Endodermal cell (in vitro differentiated cells): ENCODE data around the gene ERO1A. TPM values are rescaled to one million over a fixed set of nuclear protein-coding genes. Genes with fewer than 3 reads are reported as not detected.
A peak's percentile ranks its signal among the peaks of the same experiment; 100 is the strongest.

Experiments used
- DNase-seq: peaks from one replicate; pipeline ENCODE4 v3.0.0-alpha.2; 2017
- H3K27ac ChIP-seq: 2 replicates; pipeline ENCODE4 v1.5.1; 2013; ENCODE audit warnings: mild to moderate bottlenecking, low read depth, low read length, moderate library complexity
- H3K27me3 ChIP-seq: 2 replicates; pipeline ENCODE4 v1.6.1; 2013; ENCODE audit warnings: mild to moderate bottlenecking, low read length, moderate library complexity; ENCODE audit not compliant: insufficient read depth, control insufficient read depth, poor library complexity, severe bottlenecking
- H3K36me3 ChIP-seq: 2 replicates; pipeline ENCODE4 v1.7.0; 2013; ENCODE audit warnings: mild to moderate bottlenecking, low read length, moderate library complexity; ENCODE audit not compliant: control insufficient read depth, insufficient read depth
- H3K4me1 ChIP-seq: one replicate; pipeline ENCODE4 v1.7.0; 2013; ENCODE audit warnings: low read length; ENCODE audit not compliant: control insufficient read depth, insufficient read depth
- H3K4me3 ChIP-seq: 2 replicates; pipeline ENCODE4 v1.5.1; 2013; ENCODE audit warnings: mild to moderate bottlenecking, low read length, moderate library complexity
- H3K9ac ChIP-seq: 2 replicates; pipeline ENCODE4 v1.6.1; 2013; ENCODE audit warnings: mild to moderate bottlenecking, low read length, moderate library complexity; ENCODE audit not compliant: poor library complexity, severe bottlenecking; ENCODE audit errors: extremely low read depth
- H3K9me3 ChIP-seq: 2 replicates; pipeline ENCODE4 v1.6.1; 2013; ENCODE audit warnings: mild to moderate bottlenecking, low read length, moderate library complexity; ENCODE audit not compliant: control insufficient read depth
- H3K27ac Mint-ChIP-seq: 2 replicates; pipeline ENCODE4 v1.8.0; 2020; ENCODE audit warnings: mixed read lengths
- H3K27me3 Mint-ChIP-seq: 2 replicates; pipeline ENCODE4 v1.8.0; 2021; ENCODE audit warnings: mild to moderate bottlenecking, mixed read lengths; ENCODE audit not compliant: insufficient read depth
- H3K36me3 Mint-ChIP-seq: 2 replicates; pipeline ENCODE4 v1.8.0; 2020; ENCODE audit warnings: low read depth, mixed read lengths
- H3K4me1 Mint-ChIP-seq: 2 replicates; pipeline ENCODE4 v1.8.0; 2020; ENCODE audit warnings: mixed read lengths
- H3K4me3 Mint-ChIP-seq: 2 replicates; pipeline ENCODE4 v1.8.0; 2020; ENCODE audit warnings: mild to moderate bottlenecking, moderate library complexity, mixed read lengths
- H3K9me3 Mint-ChIP-seq: 2 replicates; pipeline ENCODE4 v1.8.0; 2020; ENCODE audit warnings: mild to moderate bottlenecking, mixed read lengths
- WGBS, 2 experiments: methylation state at CpG; one replicate each; pipeline versions ENCODE4 v1.1.5 to v1.1.7; 2013; ENCODE audit warnings: missing lambda C conversion rate in 2 of 2, mixed read lengths in 1 of 2; ENCODE audit not compliant: insufficient coverage in 1 of 2, insufficient read length in 1 of 2; 5-methylcytosine and 5-hydroxymethylcytosine counted together
- total RNA-seq, 2 donors: library from RNA; stranded (reverse); fragmentation: NEBNext Ultra II Directional in 1 of 2; extraction: Animal tissue kit (Norgen Biotek cat#: 25700) in 1 of 2; gene quantifications; 2 replicates in 1 of 2; 3 replicates in 1 of 2; pipeline ENCODE4 v1.2.1, GENCODE V29; 2021
- TF ChIP-seq, protein P1 (sequence below): fragments of 200-600 bp; sonication (generic); conservative IDR thresholded peaks from 2 replicates; pipeline ENCODE4 v1.5.0; 2021; ENCODE audit warnings: antibody characterized with exemption, mild to moderate bottlenecking

ERO1A gene
- total RNA-seq, 2 donors from 2014 or later, result 44.5 to 60.8 TPM

DNA sequence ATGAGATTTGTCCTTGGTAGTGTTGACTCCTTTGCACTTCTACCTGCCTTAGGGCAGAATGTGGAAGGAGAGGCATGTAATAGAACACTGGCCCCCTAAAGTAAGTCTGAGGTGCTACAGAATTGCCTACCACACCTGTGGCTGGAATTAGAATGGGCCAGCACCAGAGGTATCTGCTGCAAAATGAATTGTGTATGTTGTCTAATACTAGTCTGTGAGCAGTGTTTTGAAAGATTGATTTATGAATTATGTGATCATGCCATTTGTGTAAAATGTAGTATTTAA lies 28.9 kb upstream of the ERO1A start:
- Histone ChIP-seq H3K27ac (no peak overlapping the region), H3K4me3 (no peak overlapping the region), H3K9ac (no peak overlapping the region), H3K9me3 (no peaks in the 10 kb centered on the region), H3K4me1 (no peaks in the 10 kb centered on the region), H3K36me3 (peaks cover 89% of the 10 kb centered on the region), H3K27me3 (no peaks in the 10 kb centered on the region)
- no peaks in the 10 kb centered on the region for H3K27me3 Mint-ChIP-seq
- no peak for DNase-seq
- no peaks in the 10 kb centered on the region for H3K9me3 Mint-ChIP-seq
- no peak overlapping the region for H3K4me3 Mint-ChIP-seq
- H3K4me1 Mint-ChIP-seq, result peaks cover 5% of the 10 kb centered on the region
- TF ChIP-seq, protein P1, sequence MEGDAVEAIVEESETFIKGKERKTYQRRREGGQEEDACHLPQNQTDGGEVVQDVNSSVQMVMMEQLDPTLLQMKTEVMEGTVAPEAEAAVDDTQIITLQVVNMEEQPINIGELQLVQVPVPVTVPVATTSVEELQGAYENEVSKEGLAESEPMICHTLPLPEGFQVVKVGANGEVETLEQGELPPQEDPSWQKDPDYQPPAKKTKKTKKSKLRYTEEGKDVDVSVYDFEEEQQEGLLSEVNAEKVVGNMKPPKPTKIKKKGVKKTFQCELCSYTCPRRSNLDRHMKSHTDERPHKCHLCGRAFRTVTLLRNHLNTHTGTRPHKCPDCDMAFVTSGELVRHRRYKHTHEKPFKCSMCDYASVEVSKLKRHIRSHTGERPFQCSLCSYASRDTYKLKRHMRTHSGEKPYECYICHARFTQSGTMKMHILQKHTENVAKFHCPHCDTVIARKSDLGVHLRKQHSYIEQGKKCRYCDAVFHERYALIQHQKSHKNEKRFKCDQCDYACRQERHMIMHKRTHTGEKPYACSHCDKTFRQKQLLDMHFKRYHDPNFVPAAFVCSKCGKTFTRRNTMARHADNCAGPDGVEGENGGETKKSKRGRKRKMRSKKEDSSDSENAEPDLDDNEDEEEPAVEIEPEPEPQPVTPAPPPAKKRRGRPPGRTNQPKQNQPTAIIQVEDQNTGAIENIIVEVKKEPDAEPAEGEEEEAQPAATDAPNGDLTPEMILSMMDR, result peak; percentile 48
- peaks cover 77% of the 10 kb centered on the region for H3K36me3 Mint-ChIP-seq
- no peak overlapping the region for H3K27ac Mint-ChIP-seq

DNA sequence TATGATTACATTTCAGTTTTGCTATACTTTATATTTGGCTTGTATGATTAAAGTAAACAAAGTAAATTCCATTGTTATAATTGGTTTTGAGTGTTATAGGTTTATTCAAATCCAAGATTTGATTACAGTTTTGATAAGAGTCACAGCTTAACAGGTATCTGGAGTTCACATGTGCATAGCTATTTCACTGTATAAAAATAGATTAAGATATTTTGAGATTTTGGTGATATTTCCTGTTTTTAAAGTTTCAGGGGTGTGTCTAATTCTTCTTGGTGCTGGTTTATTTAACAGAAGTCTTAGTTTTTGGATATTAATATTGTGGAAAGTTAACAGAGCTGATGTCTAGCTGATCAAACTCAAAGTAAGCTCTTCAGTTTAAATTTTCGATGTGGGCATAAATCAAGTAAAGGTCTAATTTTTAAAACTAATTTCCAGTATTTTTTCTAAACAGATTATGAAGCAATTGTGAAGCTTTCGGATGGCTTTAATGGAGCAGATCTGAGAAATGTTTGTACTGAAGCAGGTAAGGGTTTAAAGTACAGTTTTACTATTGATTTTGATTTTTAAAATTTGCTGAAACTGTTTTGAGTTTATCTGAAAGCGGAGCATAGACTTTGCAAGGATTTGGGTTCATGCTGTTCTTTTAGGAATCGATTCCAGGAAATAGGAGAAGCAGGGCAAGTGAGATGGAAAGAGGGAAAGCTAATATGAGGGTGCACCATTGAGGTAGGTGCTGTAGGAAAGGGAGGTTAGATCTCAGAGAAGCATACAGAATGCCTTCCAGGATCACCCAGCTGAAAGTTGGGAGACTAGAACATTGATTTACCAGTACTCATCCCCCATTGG lies 28.4 kb upstream of the ERO1A start:
- H3K4me3 ChIP-seq, result no peak overlapping the region
- H3K9me3 ChIP-seq, result no peaks in the 10 kb centered on the region
- peaks cover 81% of the 10 kb centered on the region for H3K36me3 Mint-ChIP-seq
- H3K4me1 ChIP-seq, result no peaks in the 10 kb centered on the region
- no peak overlapping the region for H3K27ac Mint-ChIP-seq
- no peak overlapping the region for H3K4me3 Mint-ChIP-seq
- H3K9me3 Mint-ChIP-seq, result no peaks in the 10 kb centered on the region
- 92 to 100% methylated on average over 2 to 4 of the region's 4 CpGs for WGBS, 2 experiments
- DNase-seq, result no peak
- H3K27ac ChIP-seq, result no peak overlapping the region
- TF ChIP-seq, protein P1, result no peak
- H3K9ac ChIP-seq, result no peak overlapping the region
- H3K4me1 Mint-ChIP-seq, result peaks cover 3% of the 10 kb centered on the region
- no peaks in the 10 kb centered on the region for H3K27me3 Mint-ChIP-seq
- peaks cover 95% of the 10 kb centered on the region for H3K36me3 ChIP-seq
- no peaks in the 10 kb centered on the region for H3K27me3 ChIP-seq

- Mint-ChIP-seq H3K9me3 (no peaks in the 10 kb centered on the region), H3K4me3 (no peak overlapping the region), H3K27ac (no peak overlapping the region), H3K27me3 (no peaks in the 10 kb centered on the region), H3K4me1 (no peaks in the 10 kb centered on the region), H3K36me3 (peaks cover 76% of the 10 kb centered on the region)
- no peak for DNase-seq
- Histone ChIP-seq H3K27ac (no peak overlapping the region), H3K36me3 (peaks cover 93% of the 10 kb centered on the region), H3K9me3 (no peaks in the 10 kb centered on the region), H3K4me1 (no peaks in the 10 kb centered on the region), H3K4me3 (no peak overlapping the region), H3K27me3 (no peaks in the 10 kb centered on the region), H3K9ac (no peak overlapping the region)
- 89 to 94% methylated on average over 5 of the region's 6 CpGs for whole genome bisulfite sequencing, 2 experiments
- TF ChIP-seq, protein P1, result no peak
These were observed 20.8 kb upstream of the ERO1A start for GRCh38 chr14:52716155-52716554.
